ENCODE measurements around the gene AHDC1. TPM values are rescaled to one million over a fixed set of nuclear protein-coding genes. Genes with fewer than 3 reads are reported as not detected.
A peak's percentile ranks its signal among the peaks of the same experiment; 100 is the strongest.
"Not testable (repeated sequence)": the region's sequence is repeated elsewhere in the genome, so short reads cannot be mapped to it uniquely, and the experiment has no call there.

AHDC1 gene
- total RNA-seq, 2 experiments from 2014 or later = 26.3 to 27.6 TPM

GRCh38 chr1:27628712-27629111 is 24.8 kb upstream of the AHDC1 start:
- ChIA-PET CTCF (interaction anchor here (1.2 to 2.6 kb wide), 5 partner anchors 14 to 41 kb away, joined by 3 to 7 read pairs (median 4); no protein-coding TSS in a partner anchor), POLR2A (interaction anchor here (0.6 to 1.9 kb wide), 3 partner anchors 33 to 356 kb away, joined by 3 to 8 read pairs (median 3); no protein-coding TSS in a partner anchor)
- no peak for TF ChIP-seq CTCF (IDR thresholded peaks at IDR 0.05)
- intact Hi-C loops (cut with micrococcal nuclease) = no loop called here
- DNase-seq = no peak
- Mint-ChIP-seq H3K36me3 (ENCODE audit: low read depth) (no peaks in the 10 kb centered on the region), H3K27ac (no peak overlapping the region), H3K4me1 (ENCODE audit: low read depth) (peaks cover 59% of the 10 kb centered on the region), H3K27me3 (no peaks in the 10 kb centered on the region), H3K4me3 (no peak overlapping the region), H3K9me3 (no peaks in the 10 kb centered on the region)
- no peak for ATAC-seq

GRCh38 chr1:27627733-27628132 is 23.8 kb upstream of the AHDC1 start:
- not testable (repeated sequence) for H3K27ac Mint-ChIP-seq, H3K27me3 Mint-ChIP-seq
- CTCF ChIA-PET = interaction anchor here (1.2 to 2.6 kb wide), 3 partner anchors 19 to 35 kb away, joined by 3 to 7 read pairs (median 4); no protein-coding TSS in a partner anchor

GRCh38 chr1:27627061-27627460 is 23.1 kb upstream of the AHDC1 start:
- no peak overlapping the region for H3K27ac Mint-ChIP-seq
- intact Hi-C loops (cut with micrococcal nuclease) = no loop called here
- H3K36me3 Mint-ChIP-seq (ENCODE audit: low read depth) = no peaks in the 10 kb centered on the region
- no peak for DNase-seq
- no peak for TF ChIP-seq CTCF (IDR thresholded peaks at IDR 0.05)
- peaks cover 43% of the 10 kb centered on the region for H3K4me1 Mint-ChIP-seq (ENCODE audit: low read depth)
- ChIA-PET CTCF (no interaction called here), POLR2A (no interaction called here)
- ATAC-seq = no peak
- no peaks in the 10 kb centered on the region for H3K9me3 Mint-ChIP-seq
- no peak overlapping the region for H3K4me3 Mint-ChIP-seq
- H3K27me3 Mint-ChIP-seq = no peaks in the 10 kb centered on the region

More at GRCh38 chr1:27627733-27628132, 23.8 kb upstream of the AHDC1 start:
- ATAC-seq; intact Hi-C loops (cut with micrococcal nuclease); DNase-seq; H3K4me3 Mint-ChIP-seq; POLR2A ChIA-PET; H3K36me3 Mint-ChIP-seq (ENCODE audit: low read depth); H3K9me3 Mint-ChIP-seq: not testable (repeated sequence)
- H3K4me1 Mint-ChIP-seq (ENCODE audit: low read depth) = peaks cover 50% of the 10 kb centered on the region

GRCh38 chr1:27626031-27626935 is 22.3 kb upstream of the AHDC1 start:
- no peaks in the 10 kb centered on the region for H3K27me3 Mint-ChIP-seq
- CTCF ChIA-PET = interaction anchor here (1.1 to 13.9 kb wide), 3 partner anchors 10 to 37 kb away, joined by 4 to 113 read pairs (median 6); partner anchors contain the start of gene AHDC1
- no peak overlapping the region for H3K4me3 Mint-ChIP-seq
- POLR2A ChIA-PET = interaction anchor here (0.6 to 0.7 kb wide), 2 partner anchors 17 to 26 kb away, joined by 3 read pairs; no protein-coding TSS in a partner anchor
- no peak for TF ChIP-seq CTCF (IDR thresholded peaks at IDR 0.05)
- H3K27ac Mint-ChIP-seq = peak overlapping the region; percentile 74
- peaks cover 35% of the 10 kb centered on the region for H3K4me1 Mint-ChIP-seq (ENCODE audit: low read depth)
- H3K36me3 Mint-ChIP-seq (ENCODE audit: low read depth) = no peaks in the 10 kb centered on the region
- DNase-seq = no peak
- H3K9me3 Mint-ChIP-seq = no peaks in the 10 kb centered on the region
- intact Hi-C loops (cut with micrococcal nuclease) = no loop called here
- ATAC-seq = no peak

GRCh38 chr1:27624467-27625178 is 20.7 kb upstream of the AHDC1 start:
- no peak for TF ChIP-seq CTCF (IDR thresholded peaks at IDR 0.05)
- Mint-ChIP-seq H3K27me3 (no peaks in the 10 kb centered on the region), H3K4me3 (no peak overlapping the region), H3K36me3 (ENCODE audit: low read depth) (no peaks in the 10 kb centered on the region), H3K27ac (no peak overlapping the region), H3K9me3 (no peaks in the 10 kb centered on the region), H3K4me1 (ENCODE audit: low read depth) (peaks cover 24% of the 10 kb centered on the region)
- DNase-seq = peak; percentile 42
- CTCF ChIA-PET = interaction anchor here (0.8 to 13.9 kb wide), 3 partner anchors 9 to 38 kb away, joined by 3 to 113 read pairs (median 6); partner anchors contain the start of gene AHDC1
- intact Hi-C loops (cut with micrococcal nuclease) = no loop called here
- peak; percentile 46 for ATAC-seq
- POLR2A ChIA-PET = no interaction called here

Measured in activated CD8-positive, alpha-beta T cell treated with anti-CD3 and anti-CD28 coated beads for 36 hours (primary cell).